GM18907 (cell line): Measurements from ENCODE around the gene SHISA6.

Source experiments
- ATAC-seq: cut with Tn5 transposase; IDR thresholded peaks from one replicate; pipeline ENCODE4 v1.9.1; 2021; ENCODE audit warnings: mild to moderate bottlenecking, moderate library complexity; ENCODE audit not compliant: unreplicated experiment

SHISA6 gene

GRCh38 chr17:11565591-11565990, 324.6 kb downstream of the SHISA6 start:
- no peak for ATAC-seq

GRCh38 chr17:11578998-11579397, 338.0 kb downstream of the SHISA6 start:
- ATAC-seq = no peak

GRCh38 chr17:11580677-11581076, 339.7 kb downstream of the SHISA6 start:
- no peak for ATAC-seq

- ATAC-seq = no peak
Observed at GRCh38 chr17:11582217-11582616, 341.2 kb downstream of the SHISA6 start.

GRCh38 chr17:11583306-11583992, 342.4 kb downstream of the SHISA6 start:
- no peak for ATAC-seq

GRCh38 chr17:11589716-11590115, 348.7 kb downstream of the SHISA6 start:
- no peak for ATAC-seq

- ATAC-seq = no peak
Observed at GRCh38 chr17:11598274-11599221, 357.5 kb downstream of the SHISA6 start, which contains the start of gene DNAH9. TSS of gene DNAH9 (plus strand) at chr17:11598470. CDS start at chr17:11598499, 29 bp downstream.

GRCh38 chr17:11601661-11602060, 360.6 kb downstream of the SHISA6 start:
- ATAC-seq = no peak

- no peak for ATAC-seq
Observed at GRCh38 chr17:11608396-11608795, 367.4 kb downstream of the SHISA6 start.

GRCh38 chr17:11610999-11611566, 370.1 kb downstream of the SHISA6 start:
- no peak for ATAC-seq

- ATAC-seq = no peak
Observed at GRCh38 chr17:11612956-11613355, 371.9 kb downstream of the SHISA6 start.
